GM12874 (cell line): Measurements from ENCODE around the gene RALGAPA1.

Experiments
- CTCF ChIP-seq: IDR thresholded peaks from 2 replicates; pipeline ENCODE4 v1.5.1; 2011; ENCODE audit warnings: low read depth, mild to moderate bottlenecking, control low read depth, low read length, moderate library complexity; ENCODE audit not compliant: insufficient read depth

Gene RALGAPA1

GRCh38 chr14:35847636-35848035 is 38.5 kb upstream of the RALGAPA1 start:
- TF ChIP-seq CTCF = no peak

GRCh38 chr14:35844494-35844893 is 35.4 kb upstream of the RALGAPA1 start:
- no peak for TF ChIP-seq CTCF

GRCh38 chr14:35835208-35835982 is 26.3 kb upstream of the RALGAPA1 start:
- TF ChIP-seq CTCF = no peak

- TF ChIP-seq CTCF = no peak
These were observed 20.4 kb upstream of the RALGAPA1 start for GRCh38 chr14:35829449-35829848.

GRCh38 chr14:35827678-35828472 is 18.8 kb upstream of the RALGAPA1 start:
- TF ChIP-seq CTCF = no peak

GRCh38 chr14:35826952-35827416 is 17.9 kb upstream of the RALGAPA1 start:
- no peak for TF ChIP-seq CTCF

- no peak for TF ChIP-seq CTCF
These were observed 17.3 kb upstream of the RALGAPA1 start, which contains the start of gene BRMS1L for GRCh38 chr14:35826218-35826951. Gene BRMS1L, plus strand, starts transcription at chr14:35826338. Its CDS starts 179 bp downstream, at chr14:35826517.
